Measurements from ENCODE around the gene CDK14.

The CDK14 gene

DNA sequence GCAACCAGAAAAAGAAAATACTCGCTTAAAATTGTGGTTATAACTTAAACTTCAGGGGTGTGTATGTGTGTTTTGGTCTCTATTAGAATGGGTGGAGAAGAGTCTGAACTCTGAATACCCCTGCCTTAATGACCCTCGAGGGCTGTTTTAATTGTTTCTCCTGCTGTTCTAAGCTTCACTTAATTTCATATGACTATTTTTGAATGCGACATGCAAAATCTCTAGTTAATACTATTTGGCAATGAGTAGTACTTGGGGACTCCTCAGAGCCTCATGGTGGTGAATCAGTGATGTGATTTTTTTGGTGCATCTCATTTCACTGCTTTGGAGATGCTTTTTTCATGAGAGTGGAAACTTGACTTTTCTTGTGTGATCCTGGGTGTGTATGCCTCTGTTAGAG, 178.6 kb downstream of the CDK14 start:
- H3K27ac ChIP-seq (replicated peaks): no peak overlapping the region
- no peak overlapping the region for H3K4me3 ChIP-seq (replicated peaks; ENCODE audit: insufficient read depth, low read length)
- TF ChIP-seq, protein P1, sequence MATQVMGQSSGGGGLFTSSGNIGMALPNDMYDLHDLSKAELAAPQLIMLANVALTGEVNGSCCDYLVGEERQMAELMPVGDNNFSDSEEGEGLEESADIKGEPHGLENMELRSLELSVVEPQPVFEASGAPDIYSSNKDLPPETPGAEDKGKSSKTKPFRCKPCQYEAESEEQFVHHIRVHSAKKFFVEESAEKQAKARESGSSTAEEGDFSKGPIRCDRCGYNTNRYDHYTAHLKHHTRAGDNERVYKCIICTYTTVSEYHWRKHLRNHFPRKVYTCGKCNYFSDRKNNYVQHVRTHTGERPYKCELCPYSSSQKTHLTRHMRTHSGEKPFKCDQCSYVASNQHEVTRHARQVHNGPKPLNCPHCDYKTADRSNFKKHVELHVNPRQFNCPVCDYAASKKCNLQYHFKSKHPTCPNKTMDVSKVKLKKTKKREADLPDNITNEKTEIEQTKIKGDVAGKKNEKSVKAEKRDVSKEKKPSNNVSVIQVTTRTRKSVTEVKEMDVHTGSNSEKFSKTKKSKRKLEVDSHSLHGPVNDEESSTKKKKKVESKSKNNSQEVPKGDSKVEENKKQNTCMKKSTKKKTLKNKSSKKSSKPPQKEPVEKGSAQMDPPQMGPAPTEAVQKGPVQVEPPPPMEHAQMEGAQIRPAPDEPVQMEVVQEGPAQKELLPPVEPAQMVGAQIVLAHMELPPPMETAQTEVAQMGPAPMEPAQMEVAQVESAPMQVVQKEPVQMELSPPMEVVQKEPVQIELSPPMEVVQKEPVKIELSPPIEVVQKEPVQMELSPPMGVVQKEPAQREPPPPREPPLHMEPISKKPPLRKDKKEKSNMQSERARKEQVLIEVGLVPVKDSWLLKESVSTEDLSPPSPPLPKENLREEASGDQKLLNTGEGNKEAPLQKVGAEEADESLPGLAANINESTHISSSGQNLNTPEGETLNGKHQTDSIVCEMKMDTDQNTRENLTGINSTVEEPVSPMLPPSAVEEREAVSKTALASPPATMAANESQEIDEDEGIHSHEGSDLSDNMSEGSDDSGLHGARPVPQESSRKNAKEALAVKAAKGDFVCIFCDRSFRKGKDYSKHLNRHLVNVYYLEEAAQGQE (IDR thresholded peaks at IDR 0.05; ENCODE audit: insufficient replicate concordance, low read depth): no peak
- TF ChIP-seq, protein P2, sequence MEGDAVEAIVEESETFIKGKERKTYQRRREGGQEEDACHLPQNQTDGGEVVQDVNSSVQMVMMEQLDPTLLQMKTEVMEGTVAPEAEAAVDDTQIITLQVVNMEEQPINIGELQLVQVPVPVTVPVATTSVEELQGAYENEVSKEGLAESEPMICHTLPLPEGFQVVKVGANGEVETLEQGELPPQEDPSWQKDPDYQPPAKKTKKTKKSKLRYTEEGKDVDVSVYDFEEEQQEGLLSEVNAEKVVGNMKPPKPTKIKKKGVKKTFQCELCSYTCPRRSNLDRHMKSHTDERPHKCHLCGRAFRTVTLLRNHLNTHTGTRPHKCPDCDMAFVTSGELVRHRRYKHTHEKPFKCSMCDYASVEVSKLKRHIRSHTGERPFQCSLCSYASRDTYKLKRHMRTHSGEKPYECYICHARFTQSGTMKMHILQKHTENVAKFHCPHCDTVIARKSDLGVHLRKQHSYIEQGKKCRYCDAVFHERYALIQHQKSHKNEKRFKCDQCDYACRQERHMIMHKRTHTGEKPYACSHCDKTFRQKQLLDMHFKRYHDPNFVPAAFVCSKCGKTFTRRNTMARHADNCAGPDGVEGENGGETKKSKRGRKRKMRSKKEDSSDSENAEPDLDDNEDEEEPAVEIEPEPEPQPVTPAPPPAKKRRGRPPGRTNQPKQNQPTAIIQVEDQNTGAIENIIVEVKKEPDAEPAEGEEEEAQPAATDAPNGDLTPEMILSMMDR (IDR thresholded peaks at IDR 0.05; ENCODE audit: insufficient read depth, low read length): no peak
- TF ChIP-seq POLR2AphosphoS5 (IDR thresholded peaks at IDR 0.05; ENCODE audit: low read depth) (no peak), GABPA (IDR thresholded peaks at IDR 0.05; ENCODE audit: low read depth) (no peak), SPI1 (IDR thresholded peaks at IDR 0.05; ENCODE audit: borderline replicate concordance, low read depth) (no peak)
- H3K27me3 ChIP-seq (ENCODE audit: insufficient read depth, poor library complexity, severe bottlenecking): no peaks in the 10 kb centered on the region
- DNase-seq (ENCODE audit: low read depth in 1 of 2, low spot score in 1 of 2): no peak

DNA sequence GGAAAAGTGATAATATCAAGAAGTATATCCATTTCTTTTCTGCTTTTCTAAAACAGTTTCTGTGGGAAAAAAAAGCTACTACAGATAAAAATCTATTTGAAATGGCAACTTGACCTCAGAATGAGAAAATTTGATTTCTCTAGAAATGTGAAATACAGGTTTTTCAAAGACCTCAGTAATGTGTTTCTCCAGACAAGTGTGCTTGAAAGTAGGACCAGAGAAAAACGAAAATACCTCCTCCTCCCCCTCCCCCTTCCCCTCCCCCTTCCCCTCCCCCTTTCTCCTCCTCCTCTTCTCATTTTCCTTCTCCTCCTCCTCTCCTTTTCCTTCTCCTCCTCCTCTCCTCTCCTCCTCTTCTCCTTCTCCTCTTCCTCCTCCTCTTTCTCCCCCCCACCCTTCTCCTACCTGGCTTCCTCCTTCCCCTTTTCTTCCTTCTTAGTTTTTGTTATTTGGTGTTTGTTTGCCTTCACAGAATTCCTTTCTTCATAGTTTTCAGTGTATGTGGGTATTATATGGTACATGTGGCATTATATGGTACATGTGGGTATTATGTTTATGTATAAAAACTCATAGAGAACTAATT, 179.4 kb downstream of the CDK14 start:
- H3K27ac ChIP-seq (replicated peaks): no peak overlapping the region
- TF ChIP-seq, protein P1 (IDR thresholded peaks at IDR 0.05; ENCODE audit: insufficient replicate concordance, low read depth): no peak
- no peak for TF ChIP-seq SPI1 (IDR thresholded peaks at IDR 0.05; ENCODE audit: borderline replicate concordance, low read depth)
- no peak for TF ChIP-seq GABPA (IDR thresholded peaks at IDR 0.05; ENCODE audit: low read depth)
- TF ChIP-seq, protein P2 (IDR thresholded peaks at IDR 0.05; ENCODE audit: insufficient read depth, low read length): no peak
- TF ChIP-seq POLR2AphosphoS5 (IDR thresholded peaks at IDR 0.05; ENCODE audit: low read depth): no peak
- H3K4me3 ChIP-seq (replicated peaks; ENCODE audit: insufficient read depth, low read length): no peak overlapping the region
- H3K27me3 ChIP-seq (ENCODE audit: insufficient read depth, poor library complexity, severe bottlenecking): no peaks in the 10 kb centered on the region
- no peak for DNase-seq (ENCODE audit: low read depth in 1 of 2, low spot score in 1 of 2)

DNA sequence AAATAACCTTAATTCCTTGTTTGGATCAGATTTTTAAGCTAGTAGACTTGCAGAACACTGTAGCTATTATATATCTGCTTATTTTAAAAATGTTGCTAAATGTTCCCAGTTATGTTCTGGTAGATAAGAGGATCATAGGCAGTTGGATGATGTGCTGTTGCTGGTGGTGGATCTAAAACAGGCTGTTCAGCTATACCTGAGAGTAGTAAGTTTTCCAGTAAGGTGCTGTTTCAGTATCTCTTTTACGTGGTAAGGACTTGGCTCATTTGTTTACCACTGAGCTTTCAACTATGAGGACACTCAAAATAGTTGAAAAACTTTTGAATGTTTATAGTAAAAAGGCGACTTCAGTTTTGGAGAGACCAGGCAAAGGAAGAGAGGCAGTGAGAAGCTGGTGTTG, 180.9 kb downstream of the CDK14 start:
- Histone ChIP-seq H3K27ac (replicated peaks) (no peak overlapping the region), H3K4me3 (replicated peaks; ENCODE audit: insufficient read depth, low read length) (no peak overlapping the region), H3K27me3 (ENCODE audit: insufficient read depth, poor library complexity, severe bottlenecking) (no peaks in the 10 kb centered on the region)
- TF ChIP-seq, protein P1 (IDR thresholded peaks at IDR 0.05; ENCODE audit: insufficient replicate concordance, low read depth): no peak
- TF ChIP-seq, protein P2 (IDR thresholded peaks at IDR 0.05; ENCODE audit: insufficient read depth, low read length): no peak
- TF ChIP-seq SPI1 (IDR thresholded peaks at IDR 0.05; ENCODE audit: borderline replicate concordance, low read depth): no peak
- no peak for TF ChIP-seq GABPA (IDR thresholded peaks at IDR 0.05; ENCODE audit: low read depth)
- TF ChIP-seq POLR2AphosphoS5 (IDR thresholded peaks at IDR 0.05; ENCODE audit: low read depth): no peak
- no peak for DNase-seq (ENCODE audit: low read depth in 1 of 2, low spot score in 1 of 2)
